HepG2 (cell line): ENCODE results near the gene BBIP1. TPM values are rescaled to one million over a fixed set of nuclear protein-coding genes. Genes with fewer than 3 reads are reported as not detected.
A peak's percentile ranks its signal among the peaks of the same experiment; 100 is the strongest.

Experiments
- EP300 ChIP-seq, 3 experiments: sonication (generic) in 1 of 3; formaldehyde crosslinking in 1 of 3; IDR thresholded peaks; 2 replicates each; pipeline versions ENCODE4 v1.5.1 to v1.6.1; 2011 to 2020; ENCODE audit warnings: low read depth in 2 of 3, low read length in 2 of 3, borderline replicate concordance in 1 of 3, improper control_type of control experiment in 1 of 3, mild to moderate bottlenecking in 1 of 3, missing genetic modification reagents in 1 of 3, moderate library complexity in 1 of 3
- RARA ChIP-seq: IDR thresholded peaks from 2 replicates; pipeline ENCODE4 v1.6.1; 2016; ENCODE audit warnings: missing genetic modification reagents, missing compliant biosample characterization
- RFX1 ChIP-seq: fragments of 450-650 bp; IDR thresholded peaks from 2 replicates; pipeline ENCODE4 v1.6.1; 2017
- ZNF644 ChIP-seq: IDR thresholded peaks from 2 replicates; pipeline ENCODE4 v1.6.1; 2016; ENCODE audit warnings: low read depth
- ZNF652 ChIP-seq: IDR thresholded peaks from 2 replicates; pipeline ENCODE4 v1.6.1; 2016; ENCODE audit warnings: low read depth, borderline replicate concordance
- polyA plus RNA-seq, 8 experiments: library from polyadenylated mRNA; depleted of rRNA in 3 of 8; stranded (reverse) in 7 of 8; unstranded in 1 of 8; fragments of >200 nt; fragmentation: Illumina TruSeq in 4 of 8; extraction: Trizol in 4 of 8; gene quantifications; 2 replicates each; pipeline versions ENCODE4 v1.2.1 to v1.2.3, GENCODE V29; 2011 to 2016; ENCODE audit warnings: low read depth in 4 of 8, missing spikeins in 1 of 8, mixed read lengths in 1 of 8; ENCODE audit not compliant: insufficient read depth in 1 of 8
- total RNA-seq, 5 experiments: library from RNA; depleted of rRNA; stranded (reverse); fragments of >200 nt; fragmentation: Illumina TruSeq; extraction: Trizol; gene quantifications; 2 replicates each; pipeline ENCODE4 v1.2.3, GENCODE V29; 2016; ENCODE audit warnings: low read depth in 1 of 5
- TF ChIP-seq, protein P1 (sequence below): sonication (generic); formaldehyde crosslinking; IDR thresholded peaks from 2 replicates; pipeline ENCODE4 v1.4.0; 2020; ENCODE audit warnings: missing genetic modification reagents
- TF ChIP-seq, protein P2 (sequence below): sonication (generic); formaldehyde crosslinking; IDR thresholded peaks from 2 replicates; pipeline ENCODE4 v1.5.0; 2020; ENCODE audit warnings: mild to moderate bottlenecking, missing genetic modification reagents, borderline replicate concordance
- TF ChIP-seq, protein P3 (sequence below): IDR thresholded peaks from 2 replicates; pipeline ENCODE4 v1.6.1; 2012; ENCODE audit warnings: low read depth, low read length, improper control_type of control experiment
- TF ChIP-seq, protein P4 (sequence below): sonication (generic); formaldehyde crosslinking; IDR thresholded peaks from 2 replicates; pipeline ENCODE4 v1.8.0; 2022; ENCODE audit warnings: mild to moderate bottlenecking, missing genetic modification reagents, moderate library complexity
- TF ChIP-seq, protein P5 (sequence below): sonication (generic); formaldehyde crosslinking; IDR thresholded peaks from 2 replicates; pipeline ENCODE4 v1.4.0; 2020; ENCODE audit warnings: missing genetic modification reagents

BBIP1 gene
- total and polyA plus RNA-seq, 2 of the 13 experiments (the other 11 are each of a cell fraction or from before 2014, with no cell fraction given): 18.3 to 24.1 TPM

DNA sequence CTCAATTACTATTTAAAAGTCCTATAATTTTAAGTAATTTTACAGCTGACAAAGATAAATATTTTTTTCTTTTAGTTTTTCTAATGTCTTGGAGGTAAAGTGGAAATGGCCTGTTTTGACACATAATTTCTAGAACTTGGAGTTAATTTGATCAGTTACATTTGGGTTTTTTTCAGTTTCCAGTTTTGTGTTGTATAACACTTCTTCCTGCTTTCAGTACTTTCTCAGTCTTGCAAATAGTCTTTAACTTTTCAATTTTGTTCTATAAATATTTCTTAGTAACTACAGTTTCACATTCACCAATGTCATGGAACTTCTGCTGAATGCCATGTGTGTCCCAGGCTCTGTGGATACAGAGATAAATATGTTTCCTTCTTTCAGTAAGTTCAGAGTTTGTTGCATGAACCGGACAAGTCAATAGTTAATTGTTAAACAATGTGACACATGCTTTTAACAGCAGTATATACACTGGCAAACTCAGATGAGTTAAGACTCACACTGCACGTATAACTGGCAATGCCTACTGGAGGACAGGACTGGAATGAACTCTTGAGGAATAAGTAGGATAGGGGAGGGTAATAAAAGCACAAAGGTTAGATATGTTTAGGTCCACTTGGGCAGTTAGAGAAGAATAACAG is 5.0 kb upstream of the BBIP1 start (continued):
- TF ChIP-seq, protein P1, sequence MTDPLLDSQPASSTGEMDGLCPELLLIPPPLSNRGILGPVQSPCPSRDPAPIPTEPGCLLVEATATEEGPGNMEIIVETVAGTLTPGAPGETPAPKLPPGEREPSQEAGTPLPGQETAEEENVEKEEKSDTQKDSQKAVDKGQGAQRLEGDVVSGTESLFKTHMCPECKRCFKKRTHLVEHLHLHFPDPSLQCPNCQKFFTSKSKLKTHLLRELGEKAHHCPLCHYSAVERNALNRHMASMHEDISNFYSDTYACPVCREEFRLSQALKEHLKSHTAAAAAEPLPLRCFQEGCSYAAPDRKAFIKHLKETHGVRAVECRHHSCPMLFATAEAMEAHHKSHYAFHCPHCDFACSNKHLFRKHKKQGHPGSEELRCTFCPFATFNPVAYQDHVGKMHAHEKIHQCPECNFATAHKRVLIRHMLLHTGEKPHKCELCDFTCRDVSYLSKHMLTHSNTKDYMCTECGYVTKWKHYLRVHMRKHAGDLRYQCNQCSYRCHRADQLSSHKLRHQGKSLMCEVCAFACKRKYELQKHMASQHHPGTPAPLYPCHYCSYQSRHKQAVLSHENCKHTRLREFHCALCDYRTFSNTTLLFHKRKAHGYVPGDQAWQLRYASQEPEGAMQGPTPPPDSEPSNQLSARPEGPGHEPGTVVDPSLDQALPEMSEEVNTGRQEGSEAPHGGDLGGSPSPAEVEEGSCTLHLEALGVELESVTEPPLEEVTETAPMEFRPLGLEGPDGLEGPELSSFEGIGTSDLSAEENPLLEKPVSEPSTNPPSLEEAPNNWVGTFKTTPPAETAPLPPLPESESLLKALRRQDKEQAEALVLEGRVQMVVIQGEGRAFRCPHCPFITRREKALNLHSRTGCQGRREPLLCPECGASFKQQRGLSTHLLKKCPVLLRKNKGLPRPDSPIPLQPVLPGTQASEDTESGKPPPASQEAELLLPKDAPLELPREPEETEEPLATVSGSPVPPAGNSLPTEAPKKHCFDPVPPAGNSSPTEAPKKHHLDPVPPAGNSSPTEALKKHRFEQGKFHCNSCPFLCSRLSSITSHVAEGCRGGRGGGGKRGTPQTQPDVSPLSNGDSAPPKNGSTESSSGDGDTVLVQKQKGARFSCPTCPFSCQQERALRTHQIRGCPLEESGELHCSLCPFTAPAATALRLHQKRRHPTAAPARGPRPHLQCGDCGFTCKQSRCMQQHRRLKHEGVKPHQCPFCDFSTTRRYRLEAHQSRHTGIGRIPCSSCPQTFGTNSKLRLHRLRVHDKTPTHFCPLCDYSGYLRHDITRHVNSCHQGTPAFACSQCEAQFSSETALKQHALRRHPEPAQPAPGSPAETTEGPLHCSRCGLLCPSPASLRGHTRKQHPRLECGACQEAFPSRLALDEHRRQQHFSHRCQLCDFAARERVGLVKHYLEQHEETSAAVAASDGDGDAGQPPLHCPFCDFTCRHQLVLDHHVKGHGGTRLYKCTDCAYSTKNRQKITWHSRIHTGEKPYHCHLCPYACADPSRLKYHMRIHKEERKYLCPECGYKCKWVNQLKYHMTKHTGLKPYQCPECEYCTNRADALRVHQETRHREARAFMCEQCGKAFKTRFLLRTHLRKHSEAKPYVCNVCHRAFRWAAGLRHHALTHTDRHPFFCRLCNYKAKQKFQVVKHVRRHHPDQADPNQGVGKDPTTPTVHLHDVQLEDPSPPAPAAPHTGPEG (CRISPR knock-in tag): no peak
- TF ChIP-seq RFX1 (no peak), RARA (CRISPR knock-in tag) (0 out of 2 replicates have a peak, but pooled peaks have one; percentile 25), ZNF652 (CRISPR knock-in tag) (peak; percentile 90), ZNF644 (peak; percentile 41; the same call in 1 of the 2 replicates), EP300 (IDR thresholded peaks at IDR 0.05; ENCODE audit: low read depth in 2 of 2, low read length in 2 of 2) (0 out of 4 replicates have a peak, but pooled peaks of 1 of the 2 experiments have one; percentile 15), EP300 (CRISPR knock-in tag; IDR thresholded peaks at IDR 0.05; ENCODE audit: borderline replicate concordance) (no peak)
- TF ChIP-seq, protein P2, sequence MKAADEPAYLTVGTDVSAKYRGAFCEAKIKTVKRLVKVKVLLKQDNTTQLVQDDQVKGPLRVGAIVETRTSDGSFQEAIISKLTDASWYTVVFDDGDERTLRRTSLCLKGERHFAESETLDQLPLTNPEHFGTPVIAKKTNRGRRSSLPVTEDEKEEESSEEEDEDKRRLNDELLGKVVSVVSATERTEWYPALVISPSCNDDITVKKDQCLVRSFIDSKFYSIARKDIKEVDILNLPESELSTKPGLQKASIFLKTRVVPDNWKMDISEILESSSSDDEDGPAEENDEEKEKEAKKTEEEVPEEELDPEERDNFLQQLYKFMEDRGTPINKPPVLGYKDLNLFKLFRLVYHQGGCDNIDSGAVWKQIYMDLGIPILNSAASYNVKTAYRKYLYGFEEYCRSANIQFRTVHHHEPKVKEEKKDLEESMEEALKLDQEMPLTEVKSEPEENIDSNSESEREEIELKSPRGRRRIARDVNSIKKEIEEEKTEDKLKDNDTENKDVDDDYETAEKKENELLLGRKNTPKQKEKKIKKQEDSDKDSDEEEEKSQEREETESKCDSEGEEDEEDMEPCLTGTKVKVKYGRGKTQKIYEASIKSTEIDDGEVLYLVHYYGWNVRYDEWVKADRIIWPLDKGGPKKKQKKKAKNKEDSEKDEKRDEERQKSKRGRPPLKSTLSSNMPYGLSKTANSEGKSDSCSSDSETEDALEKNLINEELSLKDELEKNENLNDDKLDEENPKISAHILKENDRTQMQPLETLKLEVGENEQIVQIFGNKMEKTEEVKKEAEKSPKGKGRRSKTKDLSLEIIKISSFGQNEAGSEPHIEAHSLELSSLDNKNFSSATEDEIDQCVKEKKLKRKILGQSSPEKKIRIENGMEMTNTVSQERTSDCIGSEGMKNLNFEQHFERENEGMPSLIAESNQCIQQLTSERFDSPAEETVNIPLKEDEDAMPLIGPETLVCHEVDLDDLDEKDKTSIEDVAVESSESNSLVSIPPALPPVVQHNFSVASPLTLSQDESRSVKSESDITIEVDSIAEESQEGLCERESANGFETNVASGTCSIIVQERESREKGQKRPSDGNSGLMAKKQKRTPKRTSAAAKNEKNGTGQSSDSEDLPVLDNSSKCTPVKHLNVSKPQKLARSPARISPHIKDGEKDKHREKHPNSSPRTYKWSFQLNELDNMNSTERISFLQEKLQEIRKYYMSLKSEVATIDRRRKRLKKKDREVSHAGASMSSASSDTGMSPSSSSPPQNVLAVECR (CRISPR knock-in tag): peak; percentile 18; the same call in 1 of the 2 replicates
- TF ChIP-seq, protein P3, sequence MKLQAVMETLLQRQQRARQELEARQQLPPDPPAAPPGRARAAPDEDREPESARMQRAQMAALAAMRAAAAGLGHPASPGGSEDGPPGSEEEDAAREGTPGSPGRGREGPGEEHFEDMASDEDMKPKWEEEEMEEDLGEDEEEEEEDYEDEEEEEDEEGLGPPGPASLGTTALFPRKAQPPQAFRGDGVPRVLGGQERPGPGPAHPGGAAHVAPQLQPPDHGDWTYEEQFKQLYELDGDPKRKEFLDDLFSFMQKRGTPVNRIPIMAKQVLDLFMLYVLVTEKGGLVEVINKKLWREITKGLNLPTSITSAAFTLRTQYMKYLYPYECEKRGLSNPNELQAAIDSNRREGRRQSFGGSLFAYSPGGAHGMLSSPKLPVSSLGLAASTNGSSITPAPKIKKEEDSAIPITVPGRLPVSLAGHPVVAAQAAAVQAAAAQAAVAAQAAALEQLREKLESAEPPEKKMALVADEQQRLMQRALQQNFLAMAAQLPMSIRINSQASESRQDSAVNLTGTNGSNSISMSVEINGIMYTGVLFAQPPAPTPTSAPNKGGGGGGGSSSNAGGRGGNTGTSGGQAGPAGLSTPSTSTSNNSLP: peak; percentile 34; the same call in 1 of the 2 replicates
- TF ChIP-seq, protein P4, sequence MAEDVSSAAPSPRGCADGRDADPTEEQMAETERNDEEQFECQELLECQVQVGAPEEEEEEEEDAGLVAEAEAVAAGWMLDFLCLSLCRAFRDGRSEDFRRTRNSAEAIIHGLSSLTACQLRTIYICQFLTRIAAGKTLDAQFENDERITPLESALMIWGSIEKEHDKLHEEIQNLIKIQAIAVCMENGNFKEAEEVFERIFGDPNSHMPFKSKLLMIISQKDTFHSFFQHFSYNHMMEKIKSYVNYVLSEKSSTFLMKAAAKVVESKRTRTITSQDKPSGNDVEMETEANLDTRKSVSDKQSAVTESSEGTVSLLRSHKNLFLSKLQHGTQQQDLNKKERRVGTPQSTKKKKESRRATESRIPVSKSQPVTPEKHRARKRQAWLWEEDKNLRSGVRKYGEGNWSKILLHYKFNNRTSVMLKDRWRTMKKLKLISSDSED (CRISPR knock-in tag): no peak
- TF ChIP-seq, protein P5, sequence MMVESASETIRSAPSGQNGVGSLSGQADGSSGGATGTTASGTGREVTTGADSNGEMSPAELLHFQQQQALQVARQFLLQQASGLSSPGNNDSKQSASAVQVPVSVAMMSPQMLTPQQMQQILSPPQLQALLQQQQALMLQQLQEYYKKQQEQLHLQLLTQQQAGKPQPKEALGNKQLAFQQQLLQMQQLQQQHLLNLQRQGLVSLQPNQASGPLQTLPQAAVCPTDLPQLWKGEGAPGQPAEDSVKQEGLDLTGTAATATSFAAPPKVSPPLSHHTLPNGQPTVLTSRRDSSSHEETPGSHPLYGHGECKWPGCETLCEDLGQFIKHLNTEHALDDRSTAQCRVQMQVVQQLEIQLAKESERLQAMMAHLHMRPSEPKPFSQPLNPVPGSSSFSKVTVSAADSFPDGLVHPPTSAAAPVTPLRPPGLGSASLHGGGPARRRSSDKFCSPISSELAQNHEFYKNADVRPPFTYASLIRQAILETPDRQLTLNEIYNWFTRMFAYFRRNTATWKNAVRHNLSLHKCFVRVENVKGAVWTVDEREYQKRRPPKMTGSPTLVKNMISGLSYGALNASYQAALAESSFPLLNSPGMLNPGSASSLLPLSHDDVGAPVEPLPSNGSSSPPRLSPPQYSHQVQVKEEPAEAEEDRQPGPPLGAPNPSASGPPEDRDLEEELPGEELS (CRISPR knock-in tag): peak; percentile 56; the same call in 1 of the 2 replicates
